DOHH2 (cell line): ENCODE results near the gene RBFOX2.

Experiments
- H3F3A ChIP-seq: fragments of 200-600 bp; sonication (generic), shearing (Covaris generic); 2 replicates; pipeline ENCODE4 v1.6.0; 2016; ENCODE audit warnings: antibody characterized with exemption, mild to moderate bottlenecking; ENCODE audit not compliant: control insufficient read depth, insufficient read depth
- H3K27ac ChIP-seq: fragments of 200-600 bp; sonication (generic); 2 replicates; pipeline ENCODE4 v1.5.1; 2014; ENCODE audit warnings: low read depth, mild to moderate bottlenecking, low read length, moderate library complexity
- H3K27me3 ChIP-seq: fragments of 200-600 bp; sonication (generic); 2 replicates; pipeline ENCODE4 v1.6.1; 2014; ENCODE audit warnings: mild to moderate bottlenecking, low read length, mixed read lengths; ENCODE audit not compliant: control insufficient read depth
- H3K36me3 ChIP-seq: fragments of 200-600 bp; sonication (generic); 2 replicates; pipeline ENCODE4 v1.6.1; 2014; ENCODE audit warnings: mild to moderate bottlenecking, low read length, moderate library complexity, mixed read lengths; ENCODE audit not compliant: control insufficient read depth
- H3K4me1 ChIP-seq: fragments of 200-600 bp; sonication (generic); 2 replicates; pipeline ENCODE4 v1.6.1; 2014; ENCODE audit warnings: mild to moderate bottlenecking, low read length, mixed read lengths; ENCODE audit not compliant: control insufficient read depth
- H3K4me2 ChIP-seq: fragments of 200-600 bp; sonication (generic); 2 replicates; pipeline ENCODE4 v1.6.0; 2014; ENCODE audit warnings: mild to moderate bottlenecking, low read length, moderate library complexity
- H3K4me3 ChIP-seq: fragments of 200-600 bp; sonication (generic); 2 replicates; pipeline ENCODE4 v1.5.1; 2014; ENCODE audit warnings: mild to moderate bottlenecking, low read length, mixed read lengths
- H3K79me2 ChIP-seq: fragments of 200-600 bp; sonication (generic); 2 replicates; pipeline ENCODE4 v1.6.1; 2014; ENCODE audit warnings: mild to moderate bottlenecking, low read length, mixed read lengths; ENCODE audit not compliant: control insufficient read depth
- H3K9me2 ChIP-seq: fragments of 200-600 bp; sonication (generic); replicated peaks from 2 replicates; pipeline ENCODE4 v1.6.1; 2014; ENCODE audit warnings: mild to moderate bottlenecking, low read length, mixed read lengths; ENCODE audit not compliant: control insufficient read depth
- H3K9me3 ChIP-seq: fragments of 200-600 bp; sonication (generic); 2 replicates; pipeline ENCODE4 v1.6.1; 2014; ENCODE audit warnings: antibody characterized with exemption, low read length, mixed read lengths; ENCODE audit not compliant: control insufficient read depth, insufficient read depth
- H4K20me1 ChIP-seq: fragments of 200-600 bp; sonication (generic); 2 replicates; pipeline ENCODE4 v1.6.0; 2014; ENCODE audit warnings: low read depth, mild to moderate bottlenecking, antibody characterized with exemption, low read length, moderate library complexity; ENCODE audit not compliant: control insufficient read depth, insufficient read depth
- EZH2phosphoT487 ChIP-seq: fragments of 200-600 bp; sonication (generic); IDR thresholded peaks from 2 replicates; pipeline ENCODE4 v1.6.1; 2017; ENCODE audit warnings: borderline replicate concordance, mild to moderate bottlenecking, antibody characterized with exemption, low read length, moderate library complexity, mixed read lengths
- TF ChIP-seq, protein P1 (sequence below): fragments of 200-600 bp; sonication (generic); IDR thresholded peaks from one replicate; pipeline ENCODE4 v1.5.1; 2014; ENCODE audit warnings: antibody characterized with exemption, mild to moderate bottlenecking, low read depth, low read length; ENCODE audit not compliant: poor library complexity, severe bottlenecking

The RBFOX2 gene

DNA sequence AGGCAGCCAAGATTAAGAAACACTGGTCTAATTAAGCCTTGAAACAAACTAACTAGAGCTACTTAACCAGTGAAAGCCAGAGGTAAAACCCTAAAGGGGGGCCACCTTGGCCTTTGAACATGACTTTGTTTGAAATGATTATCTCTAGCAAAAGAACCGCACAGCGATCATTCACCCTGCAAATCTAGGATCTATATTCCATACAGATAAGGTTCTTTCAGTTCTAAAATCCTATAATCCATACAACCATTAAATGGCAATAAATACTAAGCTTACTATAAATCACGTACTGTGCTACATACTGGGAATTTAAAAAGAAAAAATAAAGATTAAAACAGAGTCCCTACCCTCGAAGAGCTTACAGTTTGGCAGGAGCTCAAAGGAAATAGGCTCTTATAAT lies 40.6 kb downstream of the RBFOX2 start:
- H3F3A ChIP-seq: no peaks in the 10 kb centered on the region
- peaks cover 75% of the 10 kb centered on the region for H3K79me2 ChIP-seq
- no peak overlapping the region for H3K4me2 ChIP-seq

DNA sequence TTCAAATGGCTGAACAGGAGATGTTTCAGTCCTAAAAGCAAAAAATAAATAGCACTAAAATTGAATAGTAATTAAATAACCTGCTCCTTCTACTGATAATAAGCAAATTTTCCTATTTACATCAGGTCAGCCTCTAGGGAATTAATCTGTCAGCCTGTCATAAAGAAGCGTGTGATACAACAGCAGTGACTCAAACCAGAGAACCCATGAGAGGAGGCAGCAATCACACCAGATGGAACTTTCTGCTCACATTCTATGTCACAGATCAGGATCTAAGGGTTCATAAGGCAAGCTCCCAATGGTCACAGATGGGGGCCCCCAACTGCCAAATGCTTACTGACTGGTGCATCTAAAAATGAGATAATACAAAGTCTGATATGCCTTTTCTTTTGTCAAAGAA lies 41.1 kb downstream of the RBFOX2 start:
- Histone ChIP-seq H3K27ac (no peak overlapping the region), H3K4me2 (no peak overlapping the region), H3K9me3 (no peaks in the 10 kb centered on the region), H3K36me3 (peaks cover 36% of the 10 kb centered on the region), H4K20me1 (no peaks in the 10 kb centered on the region), H3K4me1 (peaks cover 20% of the 10 kb centered on the region), H3F3A (no peaks in the 10 kb centered on the region), H3K4me3 (no peak overlapping the region), H3K27me3 (no peaks in the 10 kb centered on the region), H3K9me2 (no peaks in the 10 kb centered on the region), H3K79me2 (peaks cover 75% of the 10 kb centered on the region)
- no peak for TF ChIP-seq EZH2phosphoT487
- TF ChIP-seq, protein P1, sequence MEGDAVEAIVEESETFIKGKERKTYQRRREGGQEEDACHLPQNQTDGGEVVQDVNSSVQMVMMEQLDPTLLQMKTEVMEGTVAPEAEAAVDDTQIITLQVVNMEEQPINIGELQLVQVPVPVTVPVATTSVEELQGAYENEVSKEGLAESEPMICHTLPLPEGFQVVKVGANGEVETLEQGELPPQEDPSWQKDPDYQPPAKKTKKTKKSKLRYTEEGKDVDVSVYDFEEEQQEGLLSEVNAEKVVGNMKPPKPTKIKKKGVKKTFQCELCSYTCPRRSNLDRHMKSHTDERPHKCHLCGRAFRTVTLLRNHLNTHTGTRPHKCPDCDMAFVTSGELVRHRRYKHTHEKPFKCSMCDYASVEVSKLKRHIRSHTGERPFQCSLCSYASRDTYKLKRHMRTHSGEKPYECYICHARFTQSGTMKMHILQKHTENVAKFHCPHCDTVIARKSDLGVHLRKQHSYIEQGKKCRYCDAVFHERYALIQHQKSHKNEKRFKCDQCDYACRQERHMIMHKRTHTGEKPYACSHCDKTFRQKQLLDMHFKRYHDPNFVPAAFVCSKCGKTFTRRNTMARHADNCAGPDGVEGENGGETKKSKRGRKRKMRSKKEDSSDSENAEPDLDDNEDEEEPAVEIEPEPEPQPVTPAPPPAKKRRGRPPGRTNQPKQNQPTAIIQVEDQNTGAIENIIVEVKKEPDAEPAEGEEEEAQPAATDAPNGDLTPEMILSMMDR: no peak

More for the DNA sequence above, 40.6 kb downstream of the RBFOX2 start:
- Histone ChIP-seq H3K4me3 (no peak overlapping the region), H3K36me3 (peaks cover 39% of the 10 kb centered on the region), H3K9me3 (no peaks in the 10 kb centered on the region), H3K27me3 (no peaks in the 10 kb centered on the region), H3K27ac (no peak overlapping the region), H4K20me1 (peaks cover 5% of the 10 kb centered on the region; the same call in 1 of the 2 replicates), H3K9me2 (no peaks in the 10 kb centered on the region), H3K4me1 (peaks cover 20% of the 10 kb centered on the region)
- no peak for TF ChIP-seq EZH2phosphoT487

DNA sequence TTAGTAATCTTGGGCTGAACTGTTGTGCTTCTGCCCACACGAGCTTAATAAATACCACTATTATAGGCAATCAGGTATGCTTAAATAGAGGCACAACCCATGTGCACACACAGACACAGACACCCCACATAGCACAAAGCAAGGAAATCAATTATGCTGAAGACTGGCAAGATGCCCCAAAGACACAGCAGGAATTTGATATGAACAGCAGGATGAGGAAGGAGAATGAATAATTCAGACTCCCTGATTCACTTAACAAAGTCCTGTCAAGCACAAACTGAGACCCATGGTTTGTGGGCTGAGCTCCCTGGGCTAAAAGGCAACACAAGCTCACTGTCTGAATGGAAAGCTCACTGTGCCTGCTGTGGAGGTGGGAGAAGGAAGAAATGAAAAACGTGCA lies 42.5 kb downstream of the RBFOX2 start:
- Histone ChIP-seq H4K20me1 (no peaks in the 10 kb centered on the region), H3K79me2 (peaks cover 82% of the 10 kb centered on the region), H3K4me1 (peaks cover 20% of the 10 kb centered on the region), H3F3A (no peaks in the 10 kb centered on the region), H3K4me3 (no peak overlapping the region), H3K36me3 (peaks cover 34% of the 10 kb centered on the region), H3K9me3 (no peaks in the 10 kb centered on the region), H3K27me3 (no peaks in the 10 kb centered on the region), H3K4me2 (no peak overlapping the region), H3K27ac (no peak overlapping the region), H3K9me2 (no peaks in the 10 kb centered on the region)
- TF ChIP-seq, protein P1: no peak
- TF ChIP-seq EZH2phosphoT487: no peak

DNA sequence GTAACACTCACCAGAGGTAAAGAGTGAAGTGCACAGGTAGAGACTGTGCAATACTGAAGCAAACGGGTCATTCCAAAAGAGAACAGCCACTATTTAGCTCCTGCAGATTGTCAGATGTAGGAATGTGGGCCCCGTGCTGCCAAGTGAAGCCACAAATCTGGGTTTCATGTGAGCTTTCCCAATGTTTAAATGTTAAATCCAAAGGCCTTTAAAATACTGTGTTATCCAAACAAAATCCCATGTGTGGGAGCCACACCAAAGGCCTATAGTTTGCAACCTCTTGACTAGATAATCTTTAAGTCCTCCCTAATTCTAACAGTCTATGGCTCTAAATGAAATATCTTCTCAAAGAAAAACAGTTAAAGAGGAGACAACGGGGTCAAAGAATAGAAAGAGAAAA lies 43.3 kb downstream of the RBFOX2 start:
- no peaks in the 10 kb centered on the region for H3K9me3 ChIP-seq
- H3K4me2 ChIP-seq: no peak overlapping the region
- H3K27me3 ChIP-seq: no peaks in the 10 kb centered on the region
- H3F3A ChIP-seq: no peaks in the 10 kb centered on the region
- H3K36me3 ChIP-seq: peaks cover 32% of the 10 kb centered on the region
- H3K4me3 ChIP-seq: no peak overlapping the region
- peaks cover 20% of the 10 kb centered on the region for H3K4me1 ChIP-seq
- peaks cover 89% of the 10 kb centered on the region for H3K79me2 ChIP-seq
- no peak overlapping the region for H3K27ac ChIP-seq
- TF ChIP-seq EZH2phosphoT487: no peak
- TF ChIP-seq, protein P1: no peak
- H3K9me2 ChIP-seq: no peaks in the 10 kb centered on the region
- no peaks in the 10 kb centered on the region for H4K20me1 ChIP-seq
